KMS-11 (cell line): ENCODE measurements around the gene ATP8A2.

Experiments used
- H2AFZ ChIP-seq: fragments of 200-600 bp; sonication (generic); 2 replicates; pipeline ENCODE4 v1.6.1; 2016; ENCODE audit warnings: antibody characterized with exemption, mixed run types, low read depth
- H3K27ac ChIP-seq: fragments of 200-600 bp; sonication (generic); 2 replicates; pipeline ENCODE4 v1.6.1; 2016; ENCODE audit warnings: mild to moderate bottlenecking, mixed run types
- H3K27me3 ChIP-seq: fragments of 200-600 bp; sonication (generic); 2 replicates; pipeline ENCODE4 v1.6.1; 2017; ENCODE audit warnings: mild to moderate bottlenecking, low read depth, mixed run types, moderate library complexity; ENCODE audit not compliant: insufficient read depth
- H3K36me3 ChIP-seq: fragments of 200-600 bp; sonication (generic); 2 replicates; pipeline ENCODE4 v1.6.1; 2017; ENCODE audit warnings: mild to moderate bottlenecking, mixed run types; ENCODE audit not compliant: insufficient read depth
- H3K4me1 ChIP-seq: fragments of 200-600 bp; sonication (generic); 2 replicates; pipeline ENCODE4 v1.6.1; 2016; ENCODE audit warnings: mild to moderate bottlenecking, low read depth, mixed run types; ENCODE audit not compliant: poor library complexity, severe bottlenecking
- H3K4me2 ChIP-seq: fragments of 200-600 bp; sonication (generic); 2 replicates; pipeline ENCODE4 v1.7.0; 2016; ENCODE audit warnings: mild to moderate bottlenecking, mixed run types
- H3K4me3 ChIP-seq: fragments of 200-600 bp; sonication (generic); IDR thresholded peaks from 2 replicates; pipeline ENCODE4 v1.6.1; 2017; ENCODE audit warnings: low read depth, low read length, mixed read lengths; ENCODE audit not compliant: insufficient read depth
- H3K79me2 ChIP-seq: fragments of 200-600 bp; sonication (generic); 2 replicates; pipeline ENCODE4 v1.6.1; 2016; ENCODE audit warnings: low read depth, mixed run types; ENCODE audit not compliant: insufficient read depth
- H3K9ac ChIP-seq: fragments of 200-600 bp; sonication (generic); 2 replicates; pipeline ENCODE4 v1.6.1; 2016; ENCODE audit warnings: mild to moderate bottlenecking, mixed run types
- H4K20me1 ChIP-seq: fragments of 200-600 bp; sonication (generic); 2 replicates; pipeline ENCODE4 v1.6.1; 2016; ENCODE audit warnings: mild to moderate bottlenecking, mixed run types; ENCODE audit not compliant: insufficient read depth
- TF ChIP-seq, protein P1 (sequence below): fragments of 200-600 bp; sonication (generic); conservative IDR thresholded peaks from 2 replicates; pipeline ENCODE4 v1.6.1; 2017; ENCODE audit warnings: low read depth, mild to moderate bottlenecking, antibody characterized with exemption, low read length, moderate library complexity, mixed read lengths

Gene ATP8A2

GRCh38 chr13:25922376-25922775 lies 550.6 kb downstream of the ATP8A2 start:
- H3K4me3 ChIP-seq, result no peak overlapping the region
- no peaks in the 10 kb centered on the region for H4K20me1 ChIP-seq
- H3K4me2 ChIP-seq, result no peak overlapping the region
- no peak overlapping the region for H3K9ac ChIP-seq
- no peaks in the 10 kb centered on the region for H3K4me1 ChIP-seq
- H3K27ac ChIP-seq, result no peak overlapping the region
- no peaks in the 10 kb centered on the region for H3K27me3 ChIP-seq
- TF ChIP-seq, protein P1, sequence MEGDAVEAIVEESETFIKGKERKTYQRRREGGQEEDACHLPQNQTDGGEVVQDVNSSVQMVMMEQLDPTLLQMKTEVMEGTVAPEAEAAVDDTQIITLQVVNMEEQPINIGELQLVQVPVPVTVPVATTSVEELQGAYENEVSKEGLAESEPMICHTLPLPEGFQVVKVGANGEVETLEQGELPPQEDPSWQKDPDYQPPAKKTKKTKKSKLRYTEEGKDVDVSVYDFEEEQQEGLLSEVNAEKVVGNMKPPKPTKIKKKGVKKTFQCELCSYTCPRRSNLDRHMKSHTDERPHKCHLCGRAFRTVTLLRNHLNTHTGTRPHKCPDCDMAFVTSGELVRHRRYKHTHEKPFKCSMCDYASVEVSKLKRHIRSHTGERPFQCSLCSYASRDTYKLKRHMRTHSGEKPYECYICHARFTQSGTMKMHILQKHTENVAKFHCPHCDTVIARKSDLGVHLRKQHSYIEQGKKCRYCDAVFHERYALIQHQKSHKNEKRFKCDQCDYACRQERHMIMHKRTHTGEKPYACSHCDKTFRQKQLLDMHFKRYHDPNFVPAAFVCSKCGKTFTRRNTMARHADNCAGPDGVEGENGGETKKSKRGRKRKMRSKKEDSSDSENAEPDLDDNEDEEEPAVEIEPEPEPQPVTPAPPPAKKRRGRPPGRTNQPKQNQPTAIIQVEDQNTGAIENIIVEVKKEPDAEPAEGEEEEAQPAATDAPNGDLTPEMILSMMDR, result no peak
- H2AFZ ChIP-seq, result no peak overlapping the region
- no peaks in the 10 kb centered on the region for H3K79me2 ChIP-seq
- no peaks in the 10 kb centered on the region for H3K36me3 ChIP-seq

- Histone ChIP-seq H3K36me3 (no peaks in the 10 kb centered on the region), H3K79me2 (no peaks in the 10 kb centered on the region), H3K4me1 (no peaks in the 10 kb centered on the region), H3K27me3 (no peaks in the 10 kb centered on the region), H4K20me1 (no peaks in the 10 kb centered on the region), H3K4me2 (no peak overlapping the region), H3K9ac (no peak overlapping the region), H2AFZ (no peak overlapping the region), H3K4me3 (no peak overlapping the region), H3K27ac (no peak overlapping the region)
- TF ChIP-seq, protein P1, result no peak
These were observed 551.7 kb downstream of the ATP8A2 start for GRCh38 chr13:25923217-25924085.

GRCh38 chr13:25927363-25927762 lies 555.6 kb downstream of the ATP8A2 start:
- Histone ChIP-seq H3K9ac (no peak overlapping the region), H4K20me1 (no peaks in the 10 kb centered on the region), H3K36me3 (no peaks in the 10 kb centered on the region), H3K4me3 (no peak overlapping the region), H3K4me1 (no peaks in the 10 kb centered on the region), H2AFZ (no peak overlapping the region), H3K27ac (no peak overlapping the region), H3K4me2 (no peak overlapping the region), H3K27me3 (no peaks in the 10 kb centered on the region), H3K79me2 (no peaks in the 10 kb centered on the region)
- TF ChIP-seq, protein P1, result no peak

DNA sequence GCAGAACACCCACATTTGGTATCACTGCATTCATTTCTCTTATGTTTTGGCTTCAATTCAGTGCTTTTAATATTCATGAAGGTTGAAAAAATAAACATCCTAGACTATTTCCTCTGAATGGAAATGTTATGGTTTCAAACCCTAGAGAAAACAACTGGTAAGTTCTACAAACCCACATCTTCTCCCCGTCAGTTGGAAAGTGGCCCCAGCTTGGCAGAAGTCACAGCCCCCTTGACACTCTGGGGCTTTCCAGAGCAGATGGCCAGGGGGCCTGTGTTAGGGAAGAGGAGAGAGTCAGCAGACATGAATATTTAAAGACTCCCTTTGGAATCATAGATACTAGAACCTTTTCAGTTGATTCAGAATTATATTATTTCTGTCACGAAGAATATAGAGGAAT lies 556.2 kb downstream of the ATP8A2 start:
- H3K36me3 ChIP-seq, result no peaks in the 10 kb centered on the region
- no peak overlapping the region for H3K4me2 ChIP-seq
- H3K27ac ChIP-seq, result no peak overlapping the region
- H3K27me3 ChIP-seq, result no peaks in the 10 kb centered on the region
- TF ChIP-seq, protein P1, result no peak
- no peaks in the 10 kb centered on the region for H3K4me1 ChIP-seq
- no peak overlapping the region for H3K9ac ChIP-seq
- H3K79me2 ChIP-seq, result no peaks in the 10 kb centered on the region
- no peak overlapping the region for H2AFZ ChIP-seq
- no peaks in the 10 kb centered on the region for H4K20me1 ChIP-seq
- no peak overlapping the region for H3K4me3 ChIP-seq
